ENCODE data around the gene OCSTAMP.

The OCSTAMP gene

DNA sequence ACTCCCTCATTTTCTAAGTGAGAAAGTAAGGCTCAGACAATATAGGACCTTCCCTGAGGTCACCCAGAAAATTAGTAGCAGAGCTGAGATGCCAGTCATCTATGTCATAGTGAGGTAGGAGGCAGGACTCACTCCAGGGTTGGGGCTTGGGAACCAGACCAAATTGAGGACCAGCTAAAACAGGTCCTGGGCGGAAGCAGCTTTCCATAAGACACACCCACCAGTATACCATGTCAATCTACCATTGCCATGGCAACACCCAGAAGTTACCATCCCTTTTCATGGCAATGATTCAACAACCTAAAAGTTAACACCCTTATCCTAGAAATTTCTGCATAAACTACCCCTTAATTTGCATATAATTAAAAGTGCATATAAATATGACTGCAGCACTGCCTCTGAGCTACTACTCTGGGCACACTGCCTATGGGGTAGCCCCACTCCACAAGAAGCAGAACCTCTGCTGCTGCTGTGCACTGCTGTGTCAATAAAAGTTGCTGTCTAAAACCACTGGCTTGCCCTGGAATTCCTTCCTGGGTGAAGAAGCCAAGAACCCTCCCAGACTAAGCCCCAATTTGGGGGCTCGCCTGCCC, 30.3 kb upstream of the OCSTAMP start:
- H3K27ac Mint-ChIP-seq = no peak overlapping the region
- no peak overlapping the region for H3K4me3 Mint-ChIP-seq
- H3K36me3 Mint-ChIP-seq (ENCODE audit: low read depth) = no peaks in the 10 kb centered on the region
- H3K4me1 Mint-ChIP-seq (ENCODE audit: low read depth) = peaks cover 4% of the 10 kb centered on the region
- no peaks in the 10 kb centered on the region for H3K9me3 Mint-ChIP-seq
- peaks cover 21% of the 10 kb centered on the region for H3K27me3 Mint-ChIP-seq
- no peak for DNase-seq

DNA sequence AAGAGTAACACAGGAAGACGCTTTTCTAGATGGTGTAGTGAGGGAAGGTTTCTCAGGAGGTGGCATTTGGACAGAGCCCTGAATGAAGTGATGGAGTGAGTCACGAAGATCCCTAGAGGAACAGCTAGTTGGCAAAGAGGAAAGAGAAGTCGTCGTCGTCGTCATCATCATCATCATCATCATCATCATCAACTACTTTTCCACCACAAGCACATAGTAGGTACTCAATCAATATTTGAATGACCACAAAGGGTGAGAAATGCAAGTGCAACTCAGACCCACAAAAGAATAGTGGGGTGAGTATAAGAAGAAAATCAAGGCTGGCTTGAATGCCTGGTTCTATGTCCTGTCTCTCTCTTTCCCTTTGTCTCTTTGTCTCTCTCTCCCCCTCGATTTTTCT, 28.3 kb upstream of the OCSTAMP start:
- Mint-ChIP-seq H3K4me1 (ENCODE audit: low read depth) (peaks cover 4% of the 10 kb centered on the region), H3K4me3 (no peak overlapping the region), H3K27ac (no peak overlapping the region), H3K27me3 (peaks cover 25% of the 10 kb centered on the region), H3K9me3 (no peaks in the 10 kb centered on the region), H3K36me3 (ENCODE audit: low read depth) (no peaks in the 10 kb centered on the region)
- no peak for DNase-seq

DNA sequence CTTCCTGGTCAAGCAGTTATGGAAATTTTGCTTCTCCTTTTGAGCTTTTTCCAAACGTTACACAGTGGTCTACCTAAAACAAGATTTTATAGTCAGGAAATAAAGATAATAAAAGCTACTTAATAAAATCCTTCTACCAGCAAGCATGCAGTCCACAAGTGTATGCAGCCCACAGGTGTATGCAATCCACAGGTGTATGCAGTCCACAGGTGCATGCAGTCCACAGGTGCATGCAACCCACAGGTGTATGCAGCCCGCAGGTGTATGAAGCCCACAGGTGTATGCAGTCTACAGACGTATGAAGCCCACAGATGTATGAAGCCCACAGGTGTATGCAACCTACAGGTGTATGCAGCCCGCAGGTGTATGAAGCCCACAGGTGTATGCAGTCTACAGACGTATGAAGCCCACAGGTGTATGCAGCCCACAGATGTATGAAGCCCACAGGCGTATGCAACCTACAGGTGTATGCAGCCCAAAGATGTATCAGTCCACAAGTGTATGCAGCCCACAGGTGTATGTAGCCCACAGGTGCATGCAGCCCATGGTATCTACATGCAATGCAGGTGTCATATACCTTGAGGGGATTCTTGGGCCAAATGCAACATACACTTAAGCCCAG, 26.4 kb upstream of the OCSTAMP start:
- Mint-ChIP-seq H3K9me3 (no peaks in the 10 kb centered on the region), H3K27me3 (peaks cover 32% of the 10 kb centered on the region), H3K36me3 (ENCODE audit: low read depth) (no peaks in the 10 kb centered on the region), H3K27ac (no peak overlapping the region), H3K4me3 (no peak overlapping the region), H3K4me1 (ENCODE audit: low read depth) (peaks cover 4% of the 10 kb centered on the region)
- no peak for DNase-seq

DNA sequence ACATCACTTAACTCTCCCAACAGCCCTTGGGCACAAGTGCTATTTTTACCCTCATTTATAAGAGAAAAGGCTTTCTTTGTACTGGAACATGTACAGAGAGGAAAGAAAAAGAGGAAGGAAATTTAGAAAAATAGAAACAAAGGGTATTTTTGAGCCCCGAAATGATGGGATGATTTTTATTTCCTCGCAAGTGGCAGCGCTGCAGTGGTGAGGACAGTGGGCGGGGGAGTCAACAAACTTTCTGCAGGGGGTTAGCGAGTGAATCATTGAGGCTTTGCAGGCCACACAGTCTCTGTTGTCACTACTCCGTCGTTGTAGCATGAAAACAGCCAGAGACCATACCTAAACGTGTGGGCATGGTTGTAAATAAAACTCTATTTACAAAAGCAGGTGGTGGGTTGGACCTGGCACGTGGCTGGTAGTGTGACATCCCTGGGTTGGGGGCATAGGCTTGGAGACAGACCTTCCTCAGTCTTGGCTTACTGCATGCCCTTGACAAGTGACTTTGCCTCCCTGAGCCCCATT, 25.5 kb upstream of the OCSTAMP start:
- Mint-ChIP-seq H3K27ac (no peak overlapping the region), H3K4me3 (no peak overlapping the region), H3K9me3 (no peaks in the 10 kb centered on the region), H3K27me3 (peaks cover 32% of the 10 kb centered on the region), H3K36me3 (ENCODE audit: low read depth) (no peaks in the 10 kb centered on the region), H3K4me1 (ENCODE audit: low read depth) (peaks cover 4% of the 10 kb centered on the region)
- DNase-seq = no peak

DNA sequence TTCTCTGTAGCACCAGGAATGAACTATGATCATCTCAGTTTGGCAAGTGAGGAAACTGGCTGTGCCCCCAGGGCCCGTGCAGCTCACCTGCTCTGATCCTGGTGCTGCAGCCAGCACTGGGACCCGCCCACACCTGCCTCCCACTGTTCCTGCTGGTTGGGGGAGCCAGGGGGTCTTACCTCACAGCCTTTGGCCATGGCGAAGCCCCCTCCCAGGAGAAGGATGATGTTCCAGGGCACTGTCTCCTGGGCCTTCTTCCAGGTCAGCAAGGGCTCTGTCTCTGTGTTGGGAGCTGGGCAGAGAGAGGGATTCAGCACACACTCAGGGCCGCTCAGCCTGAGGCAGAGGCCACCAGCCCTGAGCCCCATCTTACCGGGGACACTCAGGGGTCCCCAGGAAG, 24.9 kb upstream of the OCSTAMP start:
- Mint-ChIP-seq H3K36me3 (ENCODE audit: low read depth) (no peaks in the 10 kb centered on the region), H3K27me3 (peaks cover 33% of the 10 kb centered on the region), H3K9me3 (no peaks in the 10 kb centered on the region), H3K4me1 (ENCODE audit: low read depth) (peaks cover 4% of the 10 kb centered on the region), H3K27ac (no peak overlapping the region), H3K4me3 (no peak overlapping the region)
- no peak for DNase-seq

DNA sequence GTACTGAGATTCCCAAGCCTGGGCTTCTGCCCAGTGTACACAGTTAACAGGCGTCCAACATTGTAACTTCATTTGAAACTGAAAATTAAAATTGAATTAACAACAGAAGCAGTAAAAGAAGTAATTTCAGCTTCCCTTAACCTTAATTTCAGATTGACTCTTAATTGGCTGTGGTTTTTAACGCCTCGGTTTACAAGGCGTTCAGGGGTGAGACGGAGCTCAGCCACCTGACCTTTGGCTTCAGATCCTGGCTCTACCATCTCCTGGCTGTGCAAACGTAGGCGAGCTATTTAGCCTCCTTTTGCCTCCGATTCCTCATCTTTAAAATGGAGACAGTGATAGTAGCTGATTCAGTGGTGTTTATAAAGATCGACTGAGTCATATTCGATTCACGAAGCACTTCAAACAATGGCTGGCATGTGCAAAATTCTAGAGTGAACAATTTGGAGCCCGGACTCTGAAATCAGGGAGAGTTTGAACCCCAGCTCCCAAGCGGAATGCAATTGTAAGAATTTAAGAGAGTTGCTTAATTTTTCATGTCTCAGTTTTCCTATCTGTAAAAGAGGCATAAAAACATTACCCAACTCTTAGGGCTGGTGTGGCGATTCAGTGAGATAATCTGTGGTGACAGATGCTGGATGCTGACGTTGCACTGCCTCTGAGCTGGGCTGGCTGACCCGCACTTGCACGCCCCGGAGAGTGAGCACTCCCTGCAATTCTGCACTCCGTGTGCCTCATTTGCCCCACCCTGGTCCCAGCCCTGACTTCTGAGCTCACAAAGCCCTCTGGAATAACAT, 23.5 kb upstream of the OCSTAMP start:
- Mint-ChIP-seq H3K9me3 (no peaks in the 10 kb centered on the region), H3K27me3 (peaks cover 32% of the 10 kb centered on the region), H3K27ac (no peak overlapping the region), H3K36me3 (ENCODE audit: low read depth) (no peaks in the 10 kb centered on the region), H3K4me3 (no peak overlapping the region), H3K4me1 (ENCODE audit: low read depth) (peaks cover 4% of the 10 kb centered on the region)
- no peak for DNase-seq

DNA sequence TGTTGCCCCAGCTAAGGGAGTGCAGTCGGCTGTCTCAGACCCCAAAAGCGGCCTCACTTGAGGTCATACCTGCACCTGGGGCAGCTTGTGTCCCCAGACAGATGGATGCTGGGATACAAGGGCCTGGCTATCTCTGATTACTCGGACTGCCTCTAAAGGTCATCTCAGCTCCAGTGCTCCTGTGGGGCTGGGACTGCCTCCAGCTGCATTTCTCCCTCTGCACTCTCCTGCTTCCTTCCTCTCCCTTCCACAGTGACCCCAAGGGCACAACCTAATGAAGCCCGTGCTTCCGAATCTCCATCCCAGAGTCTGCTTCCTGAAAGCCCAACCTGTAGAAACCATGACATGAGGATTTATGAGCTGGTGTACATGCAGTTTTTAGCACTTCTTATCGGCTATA, 22.8 kb upstream of the OCSTAMP start:
- Mint-ChIP-seq H3K4me1 (ENCODE audit: low read depth) (peaks cover 4% of the 10 kb centered on the region), H3K27ac (no peak overlapping the region)

DNA sequence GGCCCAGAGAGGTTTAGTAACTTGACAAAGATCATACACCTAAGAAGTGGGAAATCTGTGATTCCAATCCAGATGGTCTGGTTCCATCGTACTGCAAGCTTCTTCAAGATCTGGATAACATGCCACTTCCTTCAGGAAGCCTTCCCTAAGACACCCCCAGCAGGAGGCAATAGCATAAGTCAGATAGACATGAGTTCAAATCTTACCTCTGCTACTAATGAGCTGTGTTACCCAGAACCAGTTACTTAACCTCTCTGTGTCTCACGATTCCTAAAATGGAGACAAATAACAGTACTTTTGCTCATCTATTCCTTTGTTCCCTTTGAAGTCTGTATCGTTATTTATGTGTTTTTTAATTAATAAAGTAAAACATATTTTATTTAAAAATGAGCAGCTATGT, 22.3 kb upstream of the OCSTAMP start:
- no peak for DNase-seq
- Mint-ChIP-seq H3K4me3 (no peak overlapping the region), H3K27ac (no peak overlapping the region), H3K27me3 (peaks cover 27% of the 10 kb centered on the region), H3K9me3 (no peaks in the 10 kb centered on the region), H3K4me1 (ENCODE audit: low read depth) (peaks cover 4% of the 10 kb centered on the region), H3K36me3 (ENCODE audit: low read depth) (no peaks in the 10 kb centered on the region)

More for the DNA sequence above, 22.8 kb upstream of the OCSTAMP start:
- Mint-ChIP-seq H3K4me3 (no peak overlapping the region), H3K36me3 (ENCODE audit: low read depth) (no peaks in the 10 kb centered on the region), H3K9me3 (no peaks in the 10 kb centered on the region), H3K27me3 (peaks cover 27% of the 10 kb centered on the region)
- no peak for DNase-seq

DNA sequence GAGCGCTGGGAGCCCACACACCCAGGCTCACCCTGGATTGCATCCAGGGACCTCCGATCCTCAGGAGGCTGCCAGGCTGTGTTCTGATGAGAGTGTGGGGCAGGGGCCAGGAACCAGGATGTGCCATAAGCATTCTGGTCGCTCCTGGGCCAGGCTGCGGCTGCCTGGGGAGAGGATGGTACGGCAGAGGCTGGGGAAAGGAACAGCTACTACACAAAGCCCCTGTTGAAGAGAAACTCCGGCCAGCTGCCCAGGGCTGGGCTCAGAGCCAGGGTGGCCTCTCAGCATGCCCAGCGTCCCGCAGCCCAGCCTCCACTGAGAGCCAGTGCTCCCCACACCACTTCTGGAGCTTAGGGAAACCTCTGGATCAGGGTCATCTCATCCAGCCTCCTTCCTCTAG, 21.7 kb upstream of the OCSTAMP start:
- no peak overlapping the region for H3K27ac Mint-ChIP-seq
- no peak for DNase-seq
- H3K4me1 Mint-ChIP-seq (ENCODE audit: low read depth) = peaks cover 4% of the 10 kb centered on the region
- H3K36me3 Mint-ChIP-seq (ENCODE audit: low read depth) = no peaks in the 10 kb centered on the region
- no peaks in the 10 kb centered on the region for H3K9me3 Mint-ChIP-seq
- no peak overlapping the region for H3K4me3 Mint-ChIP-seq
- peaks cover 29% of the 10 kb centered on the region for H3K27me3 Mint-ChIP-seq

DNA sequence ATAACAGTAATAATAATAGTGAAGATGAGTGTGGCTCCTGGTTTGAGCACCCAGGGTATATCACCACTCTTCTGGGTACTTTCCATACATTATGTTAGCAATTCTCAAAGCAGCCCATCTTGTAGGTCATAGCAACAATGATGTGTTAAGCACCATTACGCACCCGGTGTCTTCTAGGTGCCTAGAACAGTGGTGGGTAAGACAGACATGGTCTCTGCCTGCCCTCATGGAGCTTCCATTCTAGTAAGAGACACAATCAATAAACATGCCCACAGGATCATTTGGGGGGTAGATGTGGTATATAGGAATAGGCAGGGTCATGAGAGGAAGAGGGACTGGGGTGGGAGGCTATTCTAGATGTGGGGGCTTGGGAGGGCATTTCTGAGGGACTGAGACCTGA, 21.0 kb upstream of the OCSTAMP start:
- H3K4me3 Mint-ChIP-seq = no peak overlapping the region
- no peak for DNase-seq
- no peaks in the 10 kb centered on the region for H3K9me3 Mint-ChIP-seq
- H3K27me3 Mint-ChIP-seq = peaks cover 29% of the 10 kb centered on the region
- peaks cover 4% of the 10 kb centered on the region for H3K4me1 Mint-ChIP-seq (ENCODE audit: low read depth)
- no peaks in the 10 kb centered on the region for H3K36me3 Mint-ChIP-seq (ENCODE audit: low read depth)
- no peak overlapping the region for H3K27ac Mint-ChIP-seq

DNA sequence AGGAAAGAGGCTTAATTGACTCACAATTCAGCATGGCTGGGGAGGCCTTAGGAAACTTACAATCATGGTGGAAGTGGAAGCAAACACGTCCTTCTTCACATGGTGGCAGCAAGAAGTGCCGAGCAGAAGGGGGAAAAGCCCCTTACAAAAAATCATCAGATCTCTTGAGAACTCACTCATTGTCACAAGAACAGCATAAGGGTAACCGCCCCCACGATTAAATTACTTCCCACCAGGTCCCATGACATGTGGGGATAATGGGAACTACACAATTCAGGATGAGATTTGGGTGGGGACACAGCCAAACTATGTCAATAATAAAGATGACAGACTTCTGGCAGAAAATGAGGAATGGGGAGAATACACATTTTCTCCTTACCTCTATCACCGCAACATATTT, 20.5 kb upstream of the OCSTAMP start:
- Mint-ChIP-seq H3K4me3 (no peak overlapping the region), H3K36me3 (ENCODE audit: low read depth) (no peaks in the 10 kb centered on the region), H3K9me3 (no peaks in the 10 kb centered on the region), H3K27ac (no peak overlapping the region), H3K27me3 (peaks cover 34% of the 10 kb centered on the region), H3K4me1 (ENCODE audit: low read depth) (peaks cover under 1% of the 10 kb centered on the region)
- DNase-seq = no peak

DNA sequence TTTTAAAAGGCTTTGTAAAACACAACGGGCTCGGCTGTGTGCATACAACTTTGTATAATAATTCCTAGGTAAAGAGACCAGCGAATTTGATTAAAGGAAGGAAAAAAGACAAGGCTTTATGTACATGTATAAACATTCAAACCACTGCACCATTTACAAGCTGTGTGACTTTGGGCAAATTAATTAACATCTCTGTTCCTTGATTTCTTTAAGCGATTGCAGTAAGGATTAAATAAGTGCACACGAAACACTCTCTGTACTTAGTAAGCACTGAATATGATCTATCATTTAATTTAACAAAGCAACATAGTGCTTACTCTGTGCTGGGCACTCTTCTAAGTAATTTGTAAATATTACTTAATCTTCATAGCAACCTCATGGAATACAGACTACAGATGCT, 19.5 kb upstream of the OCSTAMP start:
- Mint-ChIP-seq H3K36me3 (ENCODE audit: low read depth) (no peaks in the 10 kb centered on the region), H3K9me3 (no peaks in the 10 kb centered on the region)

DNA sequence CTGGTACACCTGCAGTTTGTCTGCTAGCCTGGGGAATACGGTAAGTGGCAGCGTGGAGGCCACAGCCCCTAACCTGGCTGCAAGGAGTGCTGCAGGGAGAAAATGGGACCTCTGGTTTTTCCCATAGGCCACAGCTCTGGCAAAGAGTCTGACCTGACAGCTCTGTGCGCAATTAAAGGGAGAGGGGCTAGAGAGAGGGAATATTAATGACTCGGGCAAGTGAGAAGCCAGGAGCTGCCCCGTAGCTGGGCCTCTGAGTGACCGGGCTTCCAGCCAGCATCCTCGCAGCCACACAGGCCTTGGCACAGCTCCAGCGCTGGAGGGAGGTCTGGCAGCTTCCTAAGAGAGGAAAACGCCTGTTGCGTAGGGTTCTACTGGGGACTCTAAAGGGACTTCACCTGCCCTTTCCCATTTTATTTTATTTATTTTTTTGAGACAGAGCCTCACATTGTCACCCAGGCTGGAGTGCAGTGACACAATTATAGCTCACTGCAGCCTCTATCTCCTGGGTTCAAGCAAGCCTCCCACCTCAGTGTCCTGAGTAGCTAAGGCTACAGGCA, 18.2 kb upstream of the OCSTAMP start:
- Mint-ChIP-seq H3K9me3 (no peaks in the 10 kb centered on the region), H3K27ac (no peak overlapping the region), H3K4me3 (no peak overlapping the region), H3K4me1 (ENCODE audit: low read depth) (no peaks in the 10 kb centered on the region), H3K27me3 (peaks cover 35% of the 10 kb centered on the region), H3K36me3 (ENCODE audit: low read depth) (no peaks in the 10 kb centered on the region)
- no peak for DNase-seq

More for the DNA sequence above, 19.5 kb upstream of the OCSTAMP start:
- Mint-ChIP-seq H3K4me3 (no peak overlapping the region), H3K27me3 (peaks cover 39% of the 10 kb centered on the region), H3K27ac (no peak overlapping the region), H3K4me1 (ENCODE audit: low read depth) (no peaks in the 10 kb centered on the region)
- DNase-seq = no peak

DNA sequence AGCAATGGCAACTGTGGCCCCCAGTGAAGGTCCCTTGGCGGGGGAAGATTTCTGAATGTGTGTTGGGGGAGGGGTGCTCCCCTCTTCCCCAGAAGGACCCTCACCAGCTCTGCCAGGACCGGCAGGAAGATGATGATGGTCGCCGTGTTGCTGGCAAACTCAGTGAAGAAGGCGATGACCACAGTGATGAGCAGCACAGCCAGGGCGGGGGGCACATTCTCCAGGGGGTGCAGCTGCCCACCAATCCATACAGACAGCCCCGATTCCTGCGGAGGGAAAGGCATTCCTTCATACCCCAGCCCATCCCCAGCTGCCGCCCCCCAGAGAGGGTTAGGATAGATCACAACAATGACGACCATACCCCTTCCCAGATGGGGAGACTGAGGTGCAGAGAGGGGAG, 15.7 kb upstream of the OCSTAMP start:
- Mint-ChIP-seq H3K9me3 (no peaks in the 10 kb centered on the region), H3K36me3 (ENCODE audit: low read depth) (no peaks in the 10 kb centered on the region), H3K27ac (no peak overlapping the region), H3K27me3 (peaks cover 23% of the 10 kb centered on the region), H3K4me3 (no peak overlapping the region), H3K4me1 (ENCODE audit: low read depth) (no peaks in the 10 kb centered on the region)
- no peak for DNase-seq
